Activated naive CD8-positive, alpha-beta T cell treated with anti-CD3 and anti-CD28 coated beads for 36 hours (primary cell): ENCODE results near the gene SRRM4. TPM values are rescaled to one million over a fixed set of nuclear protein-coding genes. Genes with fewer than 3 reads are reported as not detected.
"Not testable (repeated sequence)": the region's sequence is repeated elsewhere in the genome, so short reads cannot be mapped to it uniquely, and the experiment has no call there.

ENCODE experiments used
- DNase-seq: peaks from one replicate; pipeline ENCODE4 v3.0.0; 2021
- H3K27ac Mint-ChIP-seq: one replicate; pipeline ENCODE4 v1.8.0; 2022; ENCODE audit warnings: mild to moderate bottlenecking, moderate library complexity, mixed read lengths
- H3K27me3 Mint-ChIP-seq: one replicate; pipeline ENCODE4 v1.8.0; 2022; ENCODE audit warnings: mild to moderate bottlenecking, mixed read lengths
- H3K36me3 Mint-ChIP-seq: one replicate; pipeline ENCODE4 v1.8.0; 2021; ENCODE audit warnings: mild to moderate bottlenecking, mixed read lengths
- H3K4me1 Mint-ChIP-seq: one replicate; pipeline ENCODE4 v1.8.0; 2021; ENCODE audit warnings: mixed read lengths
- H3K4me3 Mint-ChIP-seq: one replicate; pipeline ENCODE4 v1.8.0; 2022; ENCODE audit warnings: mild to moderate bottlenecking, moderate library complexity, mixed read lengths
- H3K9me3 Mint-ChIP-seq: one replicate; pipeline ENCODE4 v1.8.0; 2022; ENCODE audit warnings: mixed read lengths
- total RNA-seq, 2 experiments: library from RNA; stranded (reverse); gene quantifications; one replicate each; pipeline ENCODE4 v1.2.3, GENCODE V29; 2021

SRRM4 gene
- total RNA-seq, 2 experiments from 2014 or later = not detected

DNA sequence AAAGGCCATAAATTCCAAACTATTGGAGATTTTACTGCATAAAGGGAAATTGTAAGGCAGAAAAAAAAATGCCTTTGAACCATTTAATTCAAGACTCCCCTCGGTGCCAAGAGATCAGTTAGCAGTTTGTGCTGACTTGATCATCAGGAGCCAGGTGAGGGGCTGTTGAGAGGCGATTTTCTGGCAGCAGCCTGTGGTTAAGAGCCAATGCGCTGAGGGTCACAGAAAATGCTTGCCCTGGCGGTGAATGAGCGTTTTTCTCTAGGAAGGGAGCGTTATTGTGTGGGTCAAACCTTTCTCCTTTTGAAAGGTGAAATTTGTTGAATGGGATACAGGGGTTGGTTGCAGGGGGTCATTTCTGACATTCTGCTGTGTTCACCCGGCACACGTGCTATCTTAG is 4.7 kb downstream of the SRRM4 start:
- Mint-ChIP-seq H3K9me3 (peaks cover 1% of the 10 kb centered on the region), H3K27me3 (peaks cover 43% of the 10 kb centered on the region), H3K4me3 (no peak overlapping the region), H3K27ac (no peak overlapping the region), H3K4me1 (no peaks in the 10 kb centered on the region), H3K36me3 (no peaks in the 10 kb centered on the region)
- no peak for DNase-seq

DNA sequence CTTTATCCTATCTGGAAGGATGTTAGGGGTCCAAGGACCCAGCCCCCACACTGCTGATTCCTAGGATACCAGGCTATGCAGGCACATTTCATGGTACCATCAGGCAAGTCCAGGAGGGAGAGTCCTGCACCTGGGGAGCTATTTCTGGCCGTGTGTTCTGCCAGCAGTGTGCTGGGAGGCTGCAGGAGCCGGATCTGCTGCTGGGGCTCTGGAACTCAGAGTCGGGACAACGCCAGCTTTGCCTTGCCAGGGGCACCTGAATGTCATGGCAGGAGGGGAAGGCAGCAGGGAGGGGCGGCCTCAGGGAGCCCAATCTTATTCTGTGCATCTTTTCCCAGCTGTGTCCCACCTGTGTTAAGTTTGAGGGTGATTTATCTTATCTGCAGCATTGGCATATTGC is 17.8 kb downstream of the SRRM4 start:
- no peak overlapping the region for H3K27ac Mint-ChIP-seq
- H3K27me3 Mint-ChIP-seq = peaks cover 5% of the 10 kb centered on the region
- no peak for DNase-seq
- no peaks in the 10 kb centered on the region for H3K36me3 Mint-ChIP-seq
- no peaks in the 10 kb centered on the region for H3K4me1 Mint-ChIP-seq
- peaks cover 2% of the 10 kb centered on the region for H3K9me3 Mint-ChIP-seq
- H3K4me3 Mint-ChIP-seq = no peak overlapping the region

DNA sequence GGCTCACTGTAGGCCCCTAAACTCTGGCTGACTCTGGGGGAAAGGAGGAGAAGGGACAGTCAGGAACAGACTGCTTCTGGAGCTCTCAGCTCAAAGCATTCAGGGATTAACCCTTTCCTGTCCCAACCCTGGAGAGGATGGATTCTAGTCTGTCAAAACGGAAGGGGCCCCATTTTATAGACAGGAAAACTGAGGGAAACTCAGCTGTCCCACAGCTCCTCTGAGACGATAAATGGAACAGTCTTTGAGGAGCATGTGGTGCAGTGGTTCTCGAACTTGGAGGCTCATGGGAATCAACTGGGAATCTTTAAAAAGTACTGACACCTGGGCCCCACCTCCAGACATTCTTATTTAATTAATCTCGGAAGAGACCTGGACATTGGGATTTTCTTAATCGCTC is 23.7 kb downstream of the SRRM4 start:
- no peak overlapping the region for H3K27ac Mint-ChIP-seq
- H3K4me1 Mint-ChIP-seq = no peaks in the 10 kb centered on the region
- peaks cover 3% of the 10 kb centered on the region for H3K36me3 Mint-ChIP-seq
- no peak overlapping the region for H3K4me3 Mint-ChIP-seq
- peaks cover 39% of the 10 kb centered on the region for H3K27me3 Mint-ChIP-seq
- peaks cover 3% of the 10 kb centered on the region for H3K9me3 Mint-ChIP-seq
- DNase-seq = no peak

- peaks cover 4% of the 10 kb centered on the region for H3K9me3 Mint-ChIP-seq
- no peak overlapping the region for H3K27ac Mint-ChIP-seq
- no peak for DNase-seq
- no peak overlapping the region for H3K4me3 Mint-ChIP-seq
- peaks cover 3% of the 10 kb centered on the region for H3K36me3 Mint-ChIP-seq
- H3K27me3 Mint-ChIP-seq = peaks cover 40% of the 10 kb centered on the region
- H3K4me1 Mint-ChIP-seq = no peaks in the 10 kb centered on the region
Measured at GRCh38 chr12:119005913-119006312, 24.6 kb downstream of the SRRM4 start.

DNA sequence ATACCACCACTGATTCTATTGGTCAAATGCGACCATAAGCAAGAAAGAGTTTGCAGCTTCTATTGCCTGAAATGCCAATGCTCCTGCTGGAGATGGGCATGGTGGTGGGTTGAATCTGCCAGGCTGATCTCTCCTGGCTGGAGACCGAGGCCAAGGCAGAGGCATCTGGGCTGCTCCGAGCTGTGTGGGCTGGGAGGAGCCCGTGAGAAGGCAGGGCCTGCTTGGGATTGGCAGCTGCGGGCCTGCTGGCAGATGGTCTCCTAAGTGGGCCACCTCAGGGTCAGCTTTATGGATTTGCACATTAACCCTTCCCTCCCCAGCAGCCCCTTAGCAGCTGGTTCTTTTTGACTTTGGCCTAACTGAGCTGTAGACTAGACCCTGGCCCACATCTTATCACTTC is 25.4 kb downstream of the SRRM4 start:
- Mint-ChIP-seq H3K4me1 (no peaks in the 10 kb centered on the region), H3K36me3 (peaks cover 3% of the 10 kb centered on the region), H3K27me3 (peaks cover 40% of the 10 kb centered on the region), H3K4me3 (no peak overlapping the region), H3K9me3 (peaks cover 9% of the 10 kb centered on the region), H3K27ac (no peak overlapping the region)
- no peak for DNase-seq

DNA sequence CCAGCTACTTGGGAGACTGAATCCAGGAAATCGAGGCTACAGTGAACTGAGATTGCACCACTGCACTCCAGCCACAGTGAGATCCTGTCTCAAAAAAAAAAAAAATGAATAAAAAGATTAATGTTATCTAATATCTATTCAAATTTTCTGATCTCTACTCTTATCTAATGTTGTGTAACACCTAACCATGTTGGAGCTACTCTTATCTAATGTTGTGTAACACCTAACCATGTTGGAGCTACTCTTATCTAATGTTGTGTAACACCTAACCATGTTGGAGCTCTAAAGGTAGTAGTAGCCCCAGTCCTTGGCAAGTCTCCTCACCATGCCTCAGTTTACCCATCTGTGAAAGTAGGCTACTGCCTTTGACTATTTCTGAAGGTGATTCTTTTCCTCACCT is 26.9 kb downstream of the SRRM4 start:
- H3K27ac Mint-ChIP-seq, H3K4me1 Mint-ChIP-seq, H3K4me3 Mint-ChIP-seq, DNase-seq, H3K36me3 Mint-ChIP-seq: not testable (repeated sequence)
- Mint-ChIP-seq H3K27me3 (peaks cover 44% of the 10 kb centered on the region), H3K9me3 (peaks cover 13% of the 10 kb centered on the region)

DNA sequence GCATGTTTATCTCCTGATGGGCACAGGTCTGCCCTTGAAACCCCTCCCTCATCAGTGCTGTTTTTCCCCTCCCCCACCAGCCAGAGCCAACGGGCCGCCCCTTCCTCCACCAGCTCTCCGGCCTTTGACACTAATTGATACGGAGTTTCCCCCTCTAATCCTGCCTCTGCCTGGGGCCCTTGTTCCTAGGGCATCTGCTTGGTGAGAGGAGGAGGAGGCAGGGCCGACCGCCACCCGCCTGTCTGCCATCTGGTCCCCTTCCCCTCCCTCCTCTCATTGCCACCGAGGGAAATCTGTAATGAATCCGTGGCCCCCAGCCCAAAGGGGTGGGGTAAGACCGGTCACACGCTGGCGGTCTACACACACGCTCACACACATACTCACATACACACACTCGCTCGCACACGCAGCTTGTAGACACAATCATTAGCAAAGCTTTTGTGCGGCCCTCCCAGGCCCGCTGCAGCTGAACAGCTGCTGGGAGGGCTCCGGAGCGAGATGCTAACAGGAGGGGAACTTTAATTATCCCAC is 27.4 kb downstream of the SRRM4 start:
- no peak overlapping the region for H3K4me3 Mint-ChIP-seq
- H3K27ac Mint-ChIP-seq = no peak overlapping the region
- no peaks in the 10 kb centered on the region for H3K4me1 Mint-ChIP-seq
- peaks cover 13% of the 10 kb centered on the region for H3K9me3 Mint-ChIP-seq
- DNase-seq = no peak
- H3K27me3 Mint-ChIP-seq = peaks cover 44% of the 10 kb centered on the region
- H3K36me3 Mint-ChIP-seq = peaks cover 3% of the 10 kb centered on the region

DNA sequence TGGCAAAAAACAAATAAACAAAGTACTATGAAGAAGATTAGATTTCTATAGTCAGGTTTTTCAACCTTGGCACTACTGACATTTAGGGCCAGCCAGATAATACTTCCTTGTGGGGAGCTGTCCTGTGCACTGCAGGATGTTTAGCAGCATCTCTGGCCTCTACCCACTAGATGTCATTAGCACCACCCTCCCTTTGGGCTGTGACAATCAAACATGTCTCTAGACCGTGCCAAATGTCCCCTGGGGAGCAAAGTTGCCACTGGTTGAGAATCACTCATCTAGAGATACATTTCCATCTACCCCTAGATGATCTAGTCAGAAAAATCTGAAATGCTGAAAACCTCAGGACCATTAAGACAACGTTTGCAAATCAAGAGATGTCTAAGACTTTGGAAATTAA is 29.9 kb downstream of the SRRM4 start:
- no peaks in the 10 kb centered on the region for H3K4me1 Mint-ChIP-seq

GRCh38 chr12:119012179-119012578 is 30.8 kb downstream of the SRRM4 start:
- Mint-ChIP-seq H3K27ac (no peak overlapping the region), H3K27me3 (peaks cover 27% of the 10 kb centered on the region), H3K4me1 (no peaks in the 10 kb centered on the region), H3K4me3 (no peak overlapping the region), H3K9me3 (peaks cover 13% of the 10 kb centered on the region), H3K36me3 (peaks cover 2% of the 10 kb centered on the region)
- no peak for DNase-seq

More for the DNA sequence above, 29.9 kb downstream of the SRRM4 start:
- peaks cover 2% of the 10 kb centered on the region for H3K36me3 Mint-ChIP-seq
- no peak overlapping the region for H3K4me3 Mint-ChIP-seq
- no peak for DNase-seq
- H3K27me3 Mint-ChIP-seq = peaks cover 30% of the 10 kb centered on the region
- peaks cover 13% of the 10 kb centered on the region for H3K9me3 Mint-ChIP-seq
- no peak overlapping the region for H3K27ac Mint-ChIP-seq

DNA sequence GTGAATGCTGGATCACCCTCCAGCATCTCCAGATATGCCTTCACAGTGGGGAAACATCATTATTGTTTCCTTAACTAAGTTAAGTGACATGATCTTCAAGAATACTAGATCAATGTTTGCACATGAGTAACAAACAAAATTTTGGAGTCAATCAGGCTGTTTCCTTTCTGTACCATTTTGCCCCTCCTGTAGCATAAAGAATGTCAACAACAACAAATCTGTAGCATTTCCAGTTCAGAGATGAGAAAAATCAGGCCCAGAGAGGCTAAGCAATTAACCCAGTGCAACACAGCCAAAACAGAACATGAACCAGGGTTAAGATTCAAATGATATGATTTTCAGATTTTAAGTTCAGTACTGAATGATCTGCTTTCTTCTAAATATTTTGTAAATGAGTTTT is 31.7 kb downstream of the SRRM4 start:
- H3K36me3 Mint-ChIP-seq = peaks cover 2% of the 10 kb centered on the region
- no peak overlapping the region for H3K27ac Mint-ChIP-seq
- no peak for DNase-seq
- H3K4me3 Mint-ChIP-seq = no peak overlapping the region
- H3K9me3 Mint-ChIP-seq = peaks cover 13% of the 10 kb centered on the region
- no peaks in the 10 kb centered on the region for H3K4me1 Mint-ChIP-seq
- peaks cover 30% of the 10 kb centered on the region for H3K27me3 Mint-ChIP-seq

DNA sequence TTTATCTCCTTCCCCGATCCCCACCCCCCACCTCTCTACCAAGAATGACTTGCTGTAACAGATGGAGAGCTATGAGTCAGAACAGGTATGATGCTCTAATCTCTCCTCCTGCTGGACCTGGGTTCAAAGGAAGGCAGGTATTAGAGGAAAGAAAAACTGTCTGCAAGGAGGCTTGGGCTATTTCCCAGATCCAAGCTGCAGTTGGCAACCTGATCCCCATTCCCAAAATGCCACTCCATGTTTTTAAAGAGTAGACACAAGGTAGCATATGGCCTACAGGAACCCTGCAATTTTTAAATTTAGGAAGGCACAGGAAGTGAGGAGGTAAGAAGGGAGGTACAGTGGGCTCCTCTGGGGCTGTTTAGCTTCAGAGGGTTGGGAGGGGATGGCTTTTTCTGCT is 33.0 kb downstream of the SRRM4 start:
- Mint-ChIP-seq H3K4me3 (no peak overlapping the region), H3K36me3 (no peaks in the 10 kb centered on the region), H3K9me3 (peaks cover 10% of the 10 kb centered on the region), H3K4me1 (no peaks in the 10 kb centered on the region), H3K27ac (no peak overlapping the region), H3K27me3 (peaks cover 32% of the 10 kb centered on the region)
- no peak for DNase-seq

GRCh38 chr12:119016715-119017114 is 35.4 kb downstream of the SRRM4 start:
- H3K27me3 Mint-ChIP-seq = peaks cover 33% of the 10 kb centered on the region
- no peak overlapping the region for H3K4me3 Mint-ChIP-seq
- H3K4me1 Mint-ChIP-seq = no peaks in the 10 kb centered on the region
- no peak for DNase-seq
- H3K27ac Mint-ChIP-seq = no peak overlapping the region
- H3K9me3 Mint-ChIP-seq = peaks cover 7% of the 10 kb centered on the region
- H3K36me3 Mint-ChIP-seq = no peaks in the 10 kb centered on the region

DNA sequence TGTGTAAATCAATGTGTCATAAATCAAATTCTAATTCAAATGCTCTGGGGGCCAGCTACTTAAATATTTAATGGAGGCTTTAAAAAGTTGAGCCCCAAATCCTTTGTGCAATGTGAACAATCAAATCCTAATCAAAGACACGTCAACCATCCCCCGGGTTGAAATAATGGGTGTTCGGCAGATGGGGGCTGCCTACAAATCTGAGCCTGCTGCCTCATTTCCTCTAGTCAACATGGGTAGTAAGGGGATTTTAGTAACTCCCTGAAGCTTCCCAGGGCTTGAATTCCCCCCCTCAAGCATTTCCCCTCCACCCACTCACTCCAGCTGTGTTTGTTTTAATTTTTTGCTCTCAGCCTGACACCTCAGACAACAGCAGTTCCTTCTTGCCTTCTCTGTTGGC is 37.8 kb downstream of the SRRM4 start:
- Mint-ChIP-seq H3K27me3 (peaks cover 29% of the 10 kb centered on the region), H3K27ac (no peak overlapping the region), H3K9me3 (peaks cover 6% of the 10 kb centered on the region), H3K4me3 (no peak overlapping the region), H3K4me1 (no peaks in the 10 kb centered on the region), H3K36me3 (no peaks in the 10 kb centered on the region)
- DNase-seq = no peak

GRCh38 chr12:119020406-119021360 is 39.3 kb downstream of the SRRM4 start:
- H3K27ac Mint-ChIP-seq = no peak overlapping the region
- no peaks in the 10 kb centered on the region for H3K4me1 Mint-ChIP-seq
- H3K4me3 Mint-ChIP-seq = no peak overlapping the region
- DNase-seq = no peak
- H3K9me3 Mint-ChIP-seq = peaks cover 6% of the 10 kb centered on the region
- peaks cover 29% of the 10 kb centered on the region for H3K27me3 Mint-ChIP-seq
- no peaks in the 10 kb centered on the region for H3K36me3 Mint-ChIP-seq

- no peaks in the 10 kb centered on the region for H3K4me1 Mint-ChIP-seq
- H3K27ac Mint-ChIP-seq = no peak overlapping the region
- H3K27me3 Mint-ChIP-seq = peaks cover 9% of the 10 kb centered on the region
- no peak for DNase-seq
- H3K4me3 Mint-ChIP-seq = no peak overlapping the region
- H3K36me3 Mint-ChIP-seq = no peaks in the 10 kb centered on the region
- H3K9me3 Mint-ChIP-seq = peaks cover 8% of the 10 kb centered on the region
Measured at GRCh38 chr12:119024356-119024755, 43.0 kb downstream of the SRRM4 start.

DNA sequence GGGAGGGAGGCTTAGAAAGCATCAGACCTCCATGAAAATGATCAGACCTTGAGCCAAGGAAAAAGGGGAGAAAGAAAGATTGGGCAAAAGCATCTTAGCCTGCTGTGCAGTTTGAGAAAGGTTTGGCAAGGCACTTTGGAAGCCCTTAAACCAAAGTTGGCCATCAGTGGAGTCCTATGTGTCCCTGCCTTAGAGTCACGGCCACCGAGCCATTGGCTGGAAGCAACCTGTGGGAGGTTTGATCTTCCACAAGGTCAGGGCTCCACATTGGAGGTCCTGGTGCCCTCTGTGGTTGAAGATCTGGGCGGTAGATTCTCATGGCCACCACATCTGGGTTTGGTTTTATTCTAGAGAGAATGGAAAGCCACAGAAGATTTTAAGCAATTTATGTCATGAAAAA is 44.4 kb downstream of the SRRM4 start:
- H3K27ac Mint-ChIP-seq = no peak overlapping the region
- no peak for DNase-seq
- H3K36me3 Mint-ChIP-seq = no peaks in the 10 kb centered on the region
- peaks cover 8% of the 10 kb centered on the region for H3K9me3 Mint-ChIP-seq
- H3K4me3 Mint-ChIP-seq = no peak overlapping the region
- no peaks in the 10 kb centered on the region for H3K4me1 Mint-ChIP-seq
- peaks cover under 1% of the 10 kb centered on the region for H3K27me3 Mint-ChIP-seq
